ENCODE measurements around the gene LEMD3. TPM values are rescaled to one million over a fixed set of nuclear protein-coding genes. Genes with fewer than 3 reads are reported as not detected.

Gene LEMD3
- total and polyA plus RNA-seq, 4 donors: 29.0 to 53.4 (median 34.5) TPM

DNA sequence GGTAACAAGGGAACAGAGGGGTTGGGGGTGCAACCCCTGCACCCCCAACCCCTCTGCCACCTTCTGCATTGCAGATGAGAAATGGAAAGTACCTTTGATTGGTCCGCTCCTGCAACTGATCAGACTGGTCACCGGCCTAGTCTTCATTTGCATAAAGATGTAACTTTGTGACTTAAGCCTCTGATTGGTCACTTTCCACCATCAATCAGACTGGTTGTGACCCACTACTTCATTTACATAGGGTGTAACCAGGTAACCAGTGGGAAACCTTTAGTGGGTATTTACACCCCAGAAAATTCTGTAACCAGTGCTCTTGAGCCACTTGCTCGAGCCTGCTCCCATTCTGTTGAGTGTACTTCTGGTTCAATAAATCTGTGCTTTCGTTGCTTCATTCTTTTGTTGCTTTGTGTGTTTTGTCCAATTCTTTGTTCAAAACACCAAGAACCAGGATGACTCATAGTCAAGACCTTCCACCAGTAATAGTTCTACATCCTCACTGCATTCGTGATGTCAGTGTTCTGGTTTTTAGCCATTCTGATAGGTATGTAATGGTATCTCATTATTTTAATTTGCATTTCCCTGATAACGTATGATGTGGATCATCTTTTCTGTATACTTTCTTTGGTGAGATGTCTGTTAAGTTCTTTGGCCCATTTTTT, 30.8 kb downstream of the LEMD3 start:
- Histone ChIP-seq H3K4me1 (ENCODE audit: control insufficient read depth, insufficient read depth, low read length) (no peaks in the 10 kb centered on the region), H3K4me3 (ENCODE audit: low read depth, low read length) (no peak overlapping the region), H3K36me3 (ENCODE audit: control insufficient read depth, insufficient read depth, low read length) (no peaks in the 10 kb centered on the region), H3K9me3 (ENCODE audit: control insufficient read depth, insufficient read depth, low read length) (no peaks in the 10 kb centered on the region), H3K27ac (ENCODE audit: low read depth, low read length) (no peak overlapping the region), H3K27me3 (ENCODE audit: control insufficient read depth, insufficient read depth, low read length) (no peaks in the 10 kb centered on the region)
- WGBS (ENCODE audit: insufficient coverage): 71% methylated on average over 1 of the region's 6 CpGs
- no peak for DNase-seq (ENCODE audit: low read depth in 4 of 6, low spot score in 6 of 6)

DNA sequence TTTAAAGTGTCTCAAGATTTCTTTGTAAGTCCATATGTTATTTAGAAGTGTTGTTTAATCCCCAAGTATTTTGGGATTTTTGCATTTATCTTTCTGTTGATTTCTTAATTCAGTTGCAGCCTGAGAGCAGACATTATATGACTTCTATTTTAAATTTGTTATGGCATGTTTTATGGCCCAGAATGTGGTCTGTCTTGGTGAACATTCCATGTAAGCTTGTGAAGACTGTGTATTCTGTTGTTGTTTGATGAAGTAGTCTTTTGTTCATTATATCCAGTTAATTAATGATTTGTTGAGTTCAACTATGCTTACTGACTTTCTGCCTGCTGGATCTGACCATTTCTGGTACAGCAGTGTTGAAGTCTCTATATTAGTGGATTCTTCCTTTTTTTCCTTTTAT, 34.0 kb downstream of the LEMD3 start:
- no peaks in the 10 kb centered on the region for H3K9me3 ChIP-seq (ENCODE audit: control insufficient read depth, insufficient read depth, low read length)
- DNase-seq (ENCODE audit: low read depth in 4 of 6, low spot score in 6 of 6): no peak
- no peak overlapping the region for H3K4me3 ChIP-seq (ENCODE audit: low read depth, low read length)
- no peaks in the 10 kb centered on the region for H3K4me1 ChIP-seq (ENCODE audit: control insufficient read depth, insufficient read depth, low read length)
- H3K36me3 ChIP-seq (ENCODE audit: control insufficient read depth, insufficient read depth, low read length): no peaks in the 10 kb centered on the region
- no peaks in the 10 kb centered on the region for H3K27me3 ChIP-seq (ENCODE audit: control insufficient read depth, insufficient read depth, low read length)
- H3K27ac ChIP-seq (ENCODE audit: low read depth, low read length): no peak overlapping the region

DNA sequence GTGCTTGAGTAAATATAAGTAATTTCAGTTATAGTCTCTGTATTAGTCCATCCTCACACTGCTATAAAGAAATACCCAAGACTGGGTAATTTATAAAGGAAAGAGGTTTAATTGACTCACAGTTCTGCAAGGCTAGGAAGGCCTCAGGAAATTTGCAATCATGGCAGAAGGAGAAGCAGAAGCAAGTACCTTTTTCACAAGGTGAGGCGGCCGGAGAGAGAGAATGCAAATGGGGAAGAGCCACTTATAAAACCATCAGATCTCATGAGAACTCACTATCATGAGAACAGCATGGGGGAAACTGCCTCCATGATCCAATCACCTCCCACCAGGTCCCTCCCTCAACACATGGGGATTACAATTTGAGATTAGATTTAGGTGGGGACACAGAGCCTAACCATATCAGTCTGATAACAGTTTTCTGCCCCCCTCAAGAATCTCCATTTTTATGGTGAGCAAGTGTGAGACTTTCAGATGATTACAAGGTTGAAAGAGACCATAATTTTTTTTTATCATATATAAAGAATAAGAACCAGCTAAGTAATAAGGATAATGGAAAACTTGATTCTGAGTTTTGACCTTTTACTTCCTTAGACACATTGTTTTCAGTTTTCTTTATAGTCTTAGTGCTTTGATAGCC, 35.6 kb downstream of the LEMD3 start:
- Histone ChIP-seq H3K4me1 (ENCODE audit: control insufficient read depth, insufficient read depth, low read length) (no peaks in the 10 kb centered on the region), H3K36me3 (ENCODE audit: control insufficient read depth, insufficient read depth, low read length) (no peaks in the 10 kb centered on the region), H3K27ac (ENCODE audit: low read depth, low read length) (no peak overlapping the region), H3K4me3 (ENCODE audit: low read depth, low read length) (no peak overlapping the region), H3K9me3 (ENCODE audit: control insufficient read depth, insufficient read depth, low read length) (no peaks in the 10 kb centered on the region), H3K27me3 (ENCODE audit: control insufficient read depth, insufficient read depth, low read length) (no peaks in the 10 kb centered on the region)
- DNase-seq (ENCODE audit: low read depth in 4 of 6, low spot score in 6 of 6): no peak
- no CpG with 5 or more reads among the region's 2 CpGs for WGBS (ENCODE audit: insufficient coverage)

DNA sequence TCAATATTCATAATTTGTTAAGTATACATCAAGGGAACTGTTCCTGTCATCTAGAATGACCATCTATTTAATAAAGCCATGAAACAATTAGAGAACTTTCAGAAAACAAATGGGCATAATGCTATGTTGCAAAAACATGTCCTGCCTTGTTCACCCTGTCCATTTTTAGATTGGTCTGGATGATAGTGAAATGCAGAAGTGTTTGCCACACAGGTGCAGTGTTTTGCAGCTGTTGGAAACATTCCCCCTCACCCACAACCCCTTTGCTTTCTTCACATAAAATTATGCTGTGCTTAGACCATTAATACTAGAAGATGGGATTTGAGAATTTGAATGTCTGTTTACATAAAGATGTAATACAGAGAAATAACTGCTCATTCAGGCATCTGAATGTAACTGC, 36.5 kb downstream of the LEMD3 start:
- H3K27me3 ChIP-seq (ENCODE audit: control insufficient read depth, insufficient read depth, low read length): no peaks in the 10 kb centered on the region
- no peak overlapping the region for H3K27ac ChIP-seq (ENCODE audit: low read depth, low read length)
- no peaks in the 10 kb centered on the region for H3K9me3 ChIP-seq (ENCODE audit: control insufficient read depth, insufficient read depth, low read length)
- H3K4me3 ChIP-seq (ENCODE audit: low read depth, low read length): no peak overlapping the region
- DNase-seq (ENCODE audit: low read depth in 4 of 6, low spot score in 6 of 6): no peak
- H3K4me1 ChIP-seq (ENCODE audit: control insufficient read depth, insufficient read depth, low read length): no peaks in the 10 kb centered on the region
- no peaks in the 10 kb centered on the region for H3K36me3 ChIP-seq (ENCODE audit: control insufficient read depth, insufficient read depth, low read length)

DNA sequence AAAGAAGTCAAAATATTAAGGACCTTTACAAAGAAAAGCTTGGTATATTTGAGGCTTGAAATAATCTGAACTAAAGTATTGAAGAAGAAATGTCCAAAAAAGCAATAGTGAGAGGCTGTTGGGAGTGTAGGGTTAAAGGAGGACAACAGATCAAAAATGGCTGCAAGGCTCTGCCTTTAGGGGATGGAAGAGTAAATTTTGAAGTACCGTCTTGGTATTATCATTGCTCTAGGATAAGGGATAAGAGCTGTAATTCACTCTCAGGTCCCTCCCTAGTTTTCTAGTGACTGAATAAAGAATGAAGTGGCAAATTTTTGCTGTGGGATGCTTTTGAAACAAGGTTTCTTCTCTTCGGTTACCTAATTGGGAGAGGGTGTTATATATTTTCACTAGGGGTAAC, 38.7 kb downstream of the LEMD3 start:
- 92% methylated on average over 1 of the region's 2 CpGs for WGBS (ENCODE audit: insufficient coverage)
- no peaks in the 10 kb centered on the region for H3K4me1 ChIP-seq (ENCODE audit: control insufficient read depth, insufficient read depth, low read length)

DNA sequence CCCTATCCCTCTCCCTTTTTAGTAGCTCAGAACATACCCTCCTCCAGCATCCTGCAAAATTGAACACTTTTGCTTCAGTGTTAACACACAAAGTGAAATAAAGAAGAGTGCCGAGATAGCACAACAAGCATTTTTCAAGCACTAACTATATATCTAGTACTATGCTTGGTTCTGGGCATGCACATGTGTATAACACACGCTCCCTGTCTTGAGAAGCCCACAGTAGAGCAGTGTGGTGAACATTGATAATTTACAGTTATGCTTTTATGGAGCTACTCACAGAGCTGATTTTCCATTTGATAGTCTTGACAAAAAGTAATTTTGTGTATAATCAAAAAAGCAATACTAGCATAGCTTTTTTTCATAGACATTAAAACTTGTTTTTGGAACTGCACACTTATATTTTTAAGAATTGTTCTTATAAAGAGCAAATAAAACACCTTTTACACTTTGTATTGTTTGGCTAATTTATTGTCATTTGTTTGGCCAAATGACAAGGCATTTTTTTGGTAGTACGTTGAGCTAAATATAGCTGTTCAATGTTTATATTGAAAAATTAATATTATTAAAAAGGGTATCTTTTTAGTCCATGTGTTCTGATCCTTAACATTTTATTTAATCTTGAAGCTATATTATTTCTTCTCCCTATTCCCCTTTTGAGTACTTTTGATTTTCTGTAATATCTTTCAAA, 39.7 kb downstream of the LEMD3 start:
- peak in 1 of 6 donors; percentile 14 for DNase-seq (ENCODE audit: low read depth in 4 of 6, low spot score in 6 of 6)
- no CpG with 5 or more reads among the region's 3 CpGs for WGBS (ENCODE audit: insufficient coverage)
- H3K27ac ChIP-seq (ENCODE audit: low read depth, low read length): no peak overlapping the region
- no peaks in the 10 kb centered on the region for H3K36me3 ChIP-seq (ENCODE audit: control insufficient read depth, insufficient read depth, low read length)
- H3K4me3 ChIP-seq (ENCODE audit: low read depth, low read length): no peak overlapping the region
- H3K4me1 ChIP-seq (ENCODE audit: control insufficient read depth, insufficient read depth, low read length): no peaks in the 10 kb centered on the region
- H3K9me3 ChIP-seq (ENCODE audit: control insufficient read depth, insufficient read depth, low read length): no peaks in the 10 kb centered on the region
- H3K27me3 ChIP-seq (ENCODE audit: control insufficient read depth, insufficient read depth, low read length): no peaks in the 10 kb centered on the region

More for the DNA sequence above, 38.7 kb downstream of the LEMD3 start:
- Histone ChIP-seq H3K27me3 (ENCODE audit: control insufficient read depth, insufficient read depth, low read length) (no peaks in the 10 kb centered on the region), H3K27ac (ENCODE audit: low read depth, low read length) (no peak overlapping the region), H3K9me3 (ENCODE audit: control insufficient read depth, insufficient read depth, low read length) (no peaks in the 10 kb centered on the region), H3K4me3 (ENCODE audit: low read depth, low read length) (no peak overlapping the region), H3K36me3 (ENCODE audit: control insufficient read depth, insufficient read depth, low read length) (no peaks in the 10 kb centered on the region)
- no peak for DNase-seq (ENCODE audit: low read depth in 4 of 6, low spot score in 6 of 6)

DNA sequence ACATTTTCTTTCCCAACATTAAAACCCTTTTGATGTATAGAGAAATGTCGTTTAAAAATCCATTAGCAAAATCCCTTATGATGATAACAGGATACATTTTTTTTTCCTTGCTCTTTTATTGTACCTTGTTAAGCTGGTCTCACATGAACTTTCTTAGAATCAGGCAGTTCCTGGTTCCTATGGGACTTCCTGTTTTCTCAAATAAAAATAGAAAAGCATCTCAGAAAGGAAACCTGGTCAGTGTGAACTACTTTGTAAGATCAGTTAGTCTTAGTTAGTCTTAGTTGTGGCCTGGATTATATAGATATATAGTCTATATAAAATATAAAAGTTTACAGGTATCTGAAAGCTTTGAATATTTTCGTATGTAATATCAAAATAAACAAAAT, 40.3 kb downstream of the LEMD3 start:
- Histone ChIP-seq H3K36me3 (ENCODE audit: control insufficient read depth, insufficient read depth, low read length) (no peaks in the 10 kb centered on the region), H3K27me3 (ENCODE audit: control insufficient read depth, insufficient read depth, low read length) (no peaks in the 10 kb centered on the region), H3K27ac (ENCODE audit: low read depth, low read length) (no peak overlapping the region), H3K9me3 (ENCODE audit: control insufficient read depth, insufficient read depth, low read length) (no peaks in the 10 kb centered on the region), H3K4me3 (ENCODE audit: low read depth, low read length) (no peak overlapping the region), H3K4me1 (ENCODE audit: control insufficient read depth, insufficient read depth, low read length) (no peaks in the 10 kb centered on the region)
- no peak for DNase-seq (ENCODE audit: low read depth in 4 of 6, low spot score in 6 of 6)
- no CpG with 5 or more reads among the region's 2 CpGs for WGBS (ENCODE audit: insufficient coverage)

DNA sequence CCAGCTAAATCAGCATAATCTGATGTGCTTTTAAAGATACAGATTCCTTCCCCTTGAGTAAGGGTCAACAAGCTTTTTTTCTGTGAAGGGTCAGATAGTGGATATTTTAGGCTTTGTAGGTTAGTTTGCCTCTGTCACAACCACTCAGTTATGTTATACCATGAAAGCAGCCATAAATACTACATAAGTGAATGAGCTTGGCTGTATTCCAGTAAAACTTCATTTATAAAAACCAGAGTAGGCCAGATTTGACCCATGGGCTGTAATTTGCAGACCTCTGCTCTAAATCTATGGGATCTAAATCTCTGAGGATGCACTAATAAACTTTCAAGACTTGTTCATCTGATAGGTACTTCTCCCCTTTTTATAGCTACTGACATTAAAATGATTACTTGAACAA, 47.7 kb downstream of the LEMD3 start:
- H3K9me3 ChIP-seq (ENCODE audit: control insufficient read depth, insufficient read depth, low read length): peaks cover 8% of the 10 kb centered on the region
- H3K27ac ChIP-seq (ENCODE audit: low read depth, low read length): no peak overlapping the region
- peak in 1 of 6 donors; percentile 7 for DNase-seq (ENCODE audit: low read depth in 4 of 6, low spot score in 6 of 6)
- H3K4me3 ChIP-seq (ENCODE audit: low read depth, low read length): no peak overlapping the region
- H3K4me1 ChIP-seq (ENCODE audit: control insufficient read depth, insufficient read depth, low read length): no peaks in the 10 kb centered on the region
- H3K27me3 ChIP-seq (ENCODE audit: control insufficient read depth, insufficient read depth, low read length): no peaks in the 10 kb centered on the region
- H3K36me3 ChIP-seq (ENCODE audit: control insufficient read depth, insufficient read depth, low read length): peaks cover 7% of the 10 kb centered on the region

DNA sequence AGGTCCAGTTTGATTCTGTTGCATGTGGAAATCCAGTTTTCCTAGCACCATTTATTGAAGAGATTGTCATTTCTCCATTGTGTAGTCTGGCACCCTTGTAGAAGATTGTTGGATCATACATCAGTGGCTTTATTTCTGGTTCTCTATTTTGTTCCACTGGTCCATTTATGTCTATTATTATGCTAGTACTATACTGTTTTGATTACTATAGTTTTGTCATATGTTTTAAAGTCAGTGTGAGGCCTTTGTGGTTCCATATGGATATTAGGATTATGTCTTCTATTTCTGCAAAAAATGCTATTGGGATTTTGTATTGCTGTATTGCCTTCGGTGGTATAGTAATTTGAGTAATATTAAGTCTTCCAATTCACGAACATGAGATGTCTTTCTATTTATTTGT, 51.4 kb downstream of the LEMD3 start:
- H3K27me3 ChIP-seq (ENCODE audit: control insufficient read depth, insufficient read depth, low read length): no peaks in the 10 kb centered on the region
- H3K36me3 ChIP-seq (ENCODE audit: control insufficient read depth, insufficient read depth, low read length): peaks cover 7% of the 10 kb centered on the region
- no peaks in the 10 kb centered on the region for H3K4me1 ChIP-seq (ENCODE audit: control insufficient read depth, insufficient read depth, low read length)
- H3K9me3 ChIP-seq (ENCODE audit: control insufficient read depth, insufficient read depth, low read length): peaks cover 12% of the 10 kb centered on the region
- no CpG with 5 or more reads among the region's 2 CpGs for WGBS (ENCODE audit: insufficient coverage)
- H3K27ac ChIP-seq (ENCODE audit: low read depth, low read length): no peak overlapping the region
- no peak for DNase-seq (ENCODE audit: low read depth in 4 of 6, low spot score in 6 of 6)
- H3K4me3 ChIP-seq (ENCODE audit: low read depth, low read length): no peak overlapping the region

DNA sequence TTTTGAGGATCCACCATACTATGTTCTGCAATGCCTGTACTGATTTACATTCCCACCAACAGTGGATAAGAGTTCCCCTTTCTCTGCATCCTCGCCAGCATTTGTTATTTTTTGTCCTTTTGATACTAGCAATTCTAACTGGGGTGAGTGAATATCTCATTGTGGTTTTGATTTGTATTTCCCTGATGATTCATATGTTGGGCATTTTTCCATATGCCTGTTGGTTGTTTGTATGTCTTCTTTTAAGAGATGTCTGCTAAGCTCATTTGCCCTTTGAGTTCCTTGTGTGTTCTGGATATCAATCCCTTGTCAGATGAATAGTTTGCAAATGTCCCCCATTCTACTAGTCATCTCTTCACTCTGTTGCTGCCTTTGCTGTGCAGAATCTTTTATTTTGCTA, 60.1 kb downstream of the LEMD3 start:
- Histone ChIP-seq H3K4me3 (ENCODE audit: low read depth, low read length) (no peak overlapping the region), H3K36me3 (ENCODE audit: control insufficient read depth, insufficient read depth, low read length) (no peaks in the 10 kb centered on the region), H3K4me1 (ENCODE audit: control insufficient read depth, insufficient read depth, low read length) (no peaks in the 10 kb centered on the region), H3K27me3 (ENCODE audit: control insufficient read depth, insufficient read depth, low read length) (no peaks in the 10 kb centered on the region), H3K9me3 (ENCODE audit: control insufficient read depth, insufficient read depth, low read length) (peaks cover 12% of the 10 kb centered on the region), H3K27ac (ENCODE audit: low read depth, low read length) (no peak overlapping the region)
- no peak for DNase-seq (ENCODE audit: low read depth in 4 of 6, low spot score in 6 of 6)
- WGBS (ENCODE audit: insufficient coverage): no CpG with 5 or more reads among the region's 1 CpG
